HCT116 (cell line): ENCODE measurements around the gene GSN.

ENCODE experiments used
- CTCF ChIP-seq, 3 experiments: fragments of 200-600 bp in 1 of 3; sonication (generic) in 1 of 3; IDR thresholded peaks in 2 of 3; conservative IDR thresholded peaks in 1 of 3; 2 replicates each; pipeline ENCODE4 v1.5.1; 2012 to 2017; ENCODE audit warnings: low read depth in 2 of 3, low read length in 2 of 3, antibody characterized with exemption in 1 of 3, borderline replicate concordance in 1 of 3, control low read depth in 1 of 3, mild to moderate bottlenecking in 1 of 3, mixed read lengths in 1 of 3, mixed run types in 1 of 3, moderate library complexity in 1 of 3; ENCODE audit not compliant: insufficient read depth in 1 of 3
- EZH2 ChIP-seq: fragments of 200-600 bp; sonication (generic); IDR thresholded peaks from 2 replicates; pipeline ENCODE4 v1.6.1; 2017; ENCODE audit warnings: antibody characterized with exemption, mixed run types

- TF ChIP-seq EZH2, result no peak
- TF ChIP-seq CTCF (IDR thresholded peaks at IDR 0.05 in 2 of 3, conservative IDR thresholded peaks at IDR 0.05 in 1 of 3; ENCODE audit: borderline replicate concordance in 1 of 3, insufficient read depth in 1 of 3, low read depth in 2 of 3, low read length in 2 of 3), result no peak
These were observed 8.1 kb downstream of the GSN start for GRCh38 chr9:121275781-121276658.
